AG04450 (cell line): ENCODE measurements around the gene PTPRQ. TPM values are rescaled to one million over a fixed set of nuclear protein-coding genes. Genes with fewer than 3 reads are reported as not detected.

Experiments
- CTCF ChIA-PET: fragments of 300-600, 350-600 bp; formaldehyde crosslinking; extraction: SDS; loops from one replicate; lab custom pipeline; 2022; ENCODE audit warnings: antibody characterized with exemption, inconsistent platforms; lab: Charles Lee
- POLR2A ChIA-PET: fragments of 350-600 bp; formaldehyde crosslinking; extraction: SDS; loops from one replicate; lab custom pipeline; 2021; ENCODE audit warnings: antibody characterized with exemption, inconsistent platforms; lab: Yijun Ruan, JAX
- DNase-seq: peaks from one replicate; pipeline ENCODE4 v3.0.0-alpha.2; 2011; ENCODE audit warnings: low read depth, low spot score
- H3K27ac ChIP-seq: one replicate; pipeline ENCODE4 v1.5.1; 2012; ENCODE audit warnings: low read depth, low read length, control low read depth
- H3K27me3 ChIP-seq: one replicate; pipeline ENCODE4 v1.6.0; 2012; ENCODE audit warnings: low read length; ENCODE audit not compliant: control insufficient read depth, insufficient read depth
- H3K4me3 ChIP-seq: 2 replicates; pipeline ENCODE4 v1.5.1; 2011; ENCODE audit warnings: mild to moderate bottlenecking, low read depth, low read length, control low read depth
- H3K9me3 ChIP-seq: 2 replicates; pipeline ENCODE4 v1.5.1; 2012; ENCODE audit warnings: low read length; ENCODE audit not compliant: control insufficient read depth, insufficient read depth
- polyA plus RNA-seq: library from polyadenylated mRNA; depleted of rRNA; stranded (reverse); fragments of >200 nt; gene quantifications from 2 replicates; pipeline ENCODE4 v1.2.3, GENCODE V29; 2011
- TF ChIP-seq, protein P1 (sequence below): IDR thresholded peaks from 2 replicates; pipeline ENCODE4 v1.5.1; 2011; ENCODE audit warnings: low read depth, low read length, control low read depth, inconsistent platforms

Gene PTPRQ
- polyA plus RNA-seq, 1 experiment, result 1.1 TPM

DNA sequence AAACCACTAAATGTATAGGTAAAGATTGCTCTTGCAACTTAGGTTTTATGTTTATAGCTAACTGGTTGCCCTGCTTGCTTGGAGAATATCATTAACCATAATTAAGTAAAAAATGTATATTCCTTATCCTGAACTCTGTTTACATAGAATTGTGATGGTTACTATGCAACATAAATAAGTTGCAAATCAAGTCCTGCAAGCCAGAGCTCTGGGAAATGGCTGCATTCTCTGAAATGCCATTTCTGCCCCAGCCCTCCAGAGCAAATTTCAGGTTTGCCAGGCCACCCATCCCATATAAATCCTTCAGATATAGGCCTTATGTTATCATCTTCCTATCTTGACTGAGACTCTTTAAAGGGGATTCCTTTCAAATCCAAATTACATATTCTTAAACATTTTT lies 145.0 kb downstream of the PTPRQ start:
- no peaks in the 10 kb centered on the region for H3K9me3 ChIP-seq
- DNase-seq, result no peak
- TF ChIP-seq, protein P1, sequence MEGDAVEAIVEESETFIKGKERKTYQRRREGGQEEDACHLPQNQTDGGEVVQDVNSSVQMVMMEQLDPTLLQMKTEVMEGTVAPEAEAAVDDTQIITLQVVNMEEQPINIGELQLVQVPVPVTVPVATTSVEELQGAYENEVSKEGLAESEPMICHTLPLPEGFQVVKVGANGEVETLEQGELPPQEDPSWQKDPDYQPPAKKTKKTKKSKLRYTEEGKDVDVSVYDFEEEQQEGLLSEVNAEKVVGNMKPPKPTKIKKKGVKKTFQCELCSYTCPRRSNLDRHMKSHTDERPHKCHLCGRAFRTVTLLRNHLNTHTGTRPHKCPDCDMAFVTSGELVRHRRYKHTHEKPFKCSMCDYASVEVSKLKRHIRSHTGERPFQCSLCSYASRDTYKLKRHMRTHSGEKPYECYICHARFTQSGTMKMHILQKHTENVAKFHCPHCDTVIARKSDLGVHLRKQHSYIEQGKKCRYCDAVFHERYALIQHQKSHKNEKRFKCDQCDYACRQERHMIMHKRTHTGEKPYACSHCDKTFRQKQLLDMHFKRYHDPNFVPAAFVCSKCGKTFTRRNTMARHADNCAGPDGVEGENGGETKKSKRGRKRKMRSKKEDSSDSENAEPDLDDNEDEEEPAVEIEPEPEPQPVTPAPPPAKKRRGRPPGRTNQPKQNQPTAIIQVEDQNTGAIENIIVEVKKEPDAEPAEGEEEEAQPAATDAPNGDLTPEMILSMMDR, result no peak
- ChIA-PET CTCF (interaction anchor here (0.6 to 1.1 kb wide), 2 partner anchors 10 to 209 kb away, joined by 3 read pairs; no protein-coding TSS in a partner anchor), POLR2A (no interaction called here)
- H3K27me3 ChIP-seq, result no peaks in the 10 kb centered on the region
- no peak overlapping the region for H3K27ac ChIP-seq
- no peak overlapping the region for H3K4me3 ChIP-seq

DNA sequence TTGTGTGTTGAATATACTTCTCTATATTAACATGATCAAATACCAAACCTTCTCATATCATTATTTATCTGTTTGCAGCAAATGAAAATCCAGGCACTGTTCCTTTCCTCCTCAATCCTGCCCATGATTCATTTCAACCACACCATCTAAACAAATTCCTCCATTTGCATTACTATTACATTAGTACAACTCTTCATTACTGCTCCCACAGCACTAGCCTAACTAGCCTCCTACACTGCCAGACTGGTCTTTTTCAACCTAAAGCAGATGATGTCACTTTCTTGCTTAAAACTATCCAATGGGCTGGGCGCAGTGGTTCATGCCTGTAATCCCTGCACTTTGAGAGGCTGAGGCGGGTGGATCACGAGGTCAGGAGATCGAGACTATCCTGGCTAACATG lies 146.1 kb downstream of the PTPRQ start:
- CTCF ChIA-PET, result no interaction called here
- peak; percentile 60 for DNase-seq
- Histone ChIP-seq H3K27me3 (no peaks in the 10 kb centered on the region), H3K9me3 (no peaks in the 10 kb centered on the region), H3K4me3 (no peak overlapping the region), H3K27ac (peak overlapping the region; percentile 65)
- TF ChIP-seq, protein P1, result no peak
- POLR2A ChIA-PET, result no interaction called here

DNA sequence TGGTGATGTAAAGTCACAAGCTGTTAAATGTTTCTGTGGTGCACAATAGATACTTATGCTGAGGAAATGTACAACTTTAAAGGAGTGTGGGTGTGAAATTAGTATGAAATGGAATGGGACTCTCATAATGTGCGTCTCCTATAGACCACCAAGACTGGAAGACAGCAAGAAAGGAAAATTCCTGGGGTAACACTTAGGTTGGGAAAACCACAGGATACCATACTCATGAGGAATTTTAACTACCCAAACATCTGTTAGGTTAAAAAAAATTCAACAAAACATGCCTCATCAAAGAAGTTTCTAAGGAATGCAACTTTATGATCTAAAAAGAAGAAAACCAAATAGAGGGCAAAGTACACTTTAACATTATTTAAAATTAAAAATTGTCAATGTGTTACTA lies 149.7 kb downstream of the PTPRQ start:
- H3K9me3 ChIP-seq, result no peaks in the 10 kb centered on the region
- CTCF ChIA-PET, result no interaction called here
- peak; percentile 65 for DNase-seq
- no peaks in the 10 kb centered on the region for H3K27me3 ChIP-seq
- H3K27ac ChIP-seq, result no peak overlapping the region
- no peak overlapping the region for H3K4me3 ChIP-seq
- POLR2A ChIA-PET, result interaction anchor here (1.4 kb wide), 1 partner anchor 14 kb away, joined by 5 read pairs; no protein-coding TSS in a partner anchor
- TF ChIP-seq, protein P1, result no peak

DNA sequence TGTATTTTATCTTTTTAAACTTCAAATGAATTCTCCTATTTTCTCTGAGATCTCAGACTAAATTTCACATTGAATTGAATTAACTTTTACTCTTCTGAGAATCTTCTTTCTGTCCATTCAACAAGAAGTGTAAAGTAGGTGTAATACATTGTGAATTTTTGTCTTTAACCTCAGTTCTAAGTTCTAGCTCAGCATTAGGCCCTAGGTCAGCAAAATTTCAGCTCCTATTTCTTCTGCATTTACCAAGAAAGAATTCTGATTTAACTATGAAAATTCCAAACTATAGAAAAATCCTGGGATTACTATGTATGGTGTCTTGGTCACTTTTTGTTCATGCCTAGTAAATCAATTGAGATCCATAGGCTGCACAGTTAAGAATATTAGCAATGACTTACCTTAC lies 152.5 kb downstream of the PTPRQ start:
- Histone ChIP-seq H3K9me3 (no peaks in the 10 kb centered on the region), H3K4me3 (no peak overlapping the region), H3K27me3 (no peaks in the 10 kb centered on the region), H3K27ac (no peak overlapping the region)
- TF ChIP-seq, protein P1, result no peak
- CTCF ChIA-PET, result interaction anchor here (0.8 to 4.2 kb wide), 4 partner anchors 42 to 183 kb away, joined by 3 to 16 read pairs (median 5); no protein-coding TSS in a partner anchor
- no peak for DNase-seq
- POLR2A ChIA-PET, result no interaction called here

DNA sequence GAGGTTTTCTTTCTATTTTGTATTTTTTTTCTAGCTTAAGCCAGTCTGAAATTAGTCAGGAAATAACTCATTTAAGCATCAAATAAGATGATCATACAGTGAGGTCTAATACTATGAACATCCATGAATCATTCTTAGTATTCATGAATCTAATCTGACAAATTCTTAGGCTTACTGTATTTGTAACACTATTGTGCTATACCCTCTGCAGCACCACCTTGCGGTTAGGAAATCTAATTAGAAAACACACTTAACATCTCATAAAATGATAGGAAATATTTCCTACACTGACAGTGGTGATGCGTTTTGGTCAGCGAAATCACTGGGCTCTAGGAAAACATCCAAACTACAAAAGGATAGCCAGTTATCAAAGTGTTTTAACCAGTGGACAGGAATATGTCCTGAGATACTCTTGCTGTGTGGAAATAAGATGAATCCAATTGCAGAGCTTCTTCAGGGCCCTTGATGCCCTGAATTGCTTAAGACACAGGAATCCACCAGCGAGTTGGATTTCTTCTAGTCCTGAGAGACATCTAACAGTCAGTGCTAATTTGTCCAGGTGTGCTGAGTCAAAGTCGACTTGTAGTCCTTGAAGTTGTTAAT lies 154.1 kb downstream of the PTPRQ start:
- no peaks in the 10 kb centered on the region for H3K27me3 ChIP-seq

More for the DNA sequence above, 154.1 kb downstream of the PTPRQ start:
- DNase-seq, result peak; percentile 20
- ChIA-PET CTCF (interaction anchor here (0.6 to 4.2 kb wide), 24 partner anchors 9 to 1159 kb away, joined by 3 to 16 read pairs (median 3); no protein-coding TSS in a partner anchor), POLR2A (no interaction called here)
- TF ChIP-seq, protein P1, result peak; percentile 54
- no peak overlapping the region for H3K27ac ChIP-seq
- H3K4me3 ChIP-seq, result no peak overlapping the region
- no peaks in the 10 kb centered on the region for H3K9me3 ChIP-seq
